ENCODE measurements around the gene CELF2. TPM values are rescaled to one million over a fixed set of nuclear protein-coding genes. Genes with fewer than 3 reads are reported as not detected.

The CELF2 gene
- total RNA-seq, 2 donors from 2014 or later: 63.2 to 69.4 TPM

DNA sequence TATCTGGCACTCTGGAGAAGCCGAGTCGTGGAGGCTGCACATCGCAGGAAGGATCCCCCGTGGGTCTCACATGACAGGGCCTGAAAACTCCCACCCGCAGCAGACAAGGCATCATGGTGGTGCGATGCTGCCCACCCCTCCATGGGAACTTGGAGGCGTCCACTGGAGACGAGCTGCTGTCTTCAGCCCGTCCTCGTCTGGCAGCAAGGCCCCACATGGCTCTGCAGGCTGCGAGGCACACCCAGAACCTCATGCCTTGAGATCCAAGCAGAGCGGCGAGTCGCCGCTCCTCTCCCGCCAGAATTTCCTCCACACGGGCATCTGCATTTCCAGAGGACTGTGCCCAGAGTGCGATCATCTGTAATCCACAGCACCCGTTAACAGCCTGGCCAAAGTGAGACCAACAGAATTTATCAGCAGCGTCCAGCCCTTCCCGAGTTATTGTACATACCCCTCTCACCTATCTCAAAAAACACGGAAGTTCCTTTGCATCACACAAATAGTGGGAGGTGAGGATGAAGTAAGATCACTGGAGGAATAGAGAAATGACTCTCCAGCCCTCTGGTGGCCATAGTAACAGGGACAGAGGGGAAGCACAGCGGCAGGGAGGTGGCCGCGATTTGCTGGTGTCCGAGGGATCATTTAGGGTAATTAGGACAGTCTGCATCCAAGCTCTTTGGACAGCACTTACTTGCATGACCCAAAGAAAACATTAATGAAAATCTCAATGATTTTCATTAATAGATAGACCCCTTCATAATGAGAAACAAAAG is 301.3 kb downstream of the CELF2 start:
- TF ChIP-seq, protein P1, sequence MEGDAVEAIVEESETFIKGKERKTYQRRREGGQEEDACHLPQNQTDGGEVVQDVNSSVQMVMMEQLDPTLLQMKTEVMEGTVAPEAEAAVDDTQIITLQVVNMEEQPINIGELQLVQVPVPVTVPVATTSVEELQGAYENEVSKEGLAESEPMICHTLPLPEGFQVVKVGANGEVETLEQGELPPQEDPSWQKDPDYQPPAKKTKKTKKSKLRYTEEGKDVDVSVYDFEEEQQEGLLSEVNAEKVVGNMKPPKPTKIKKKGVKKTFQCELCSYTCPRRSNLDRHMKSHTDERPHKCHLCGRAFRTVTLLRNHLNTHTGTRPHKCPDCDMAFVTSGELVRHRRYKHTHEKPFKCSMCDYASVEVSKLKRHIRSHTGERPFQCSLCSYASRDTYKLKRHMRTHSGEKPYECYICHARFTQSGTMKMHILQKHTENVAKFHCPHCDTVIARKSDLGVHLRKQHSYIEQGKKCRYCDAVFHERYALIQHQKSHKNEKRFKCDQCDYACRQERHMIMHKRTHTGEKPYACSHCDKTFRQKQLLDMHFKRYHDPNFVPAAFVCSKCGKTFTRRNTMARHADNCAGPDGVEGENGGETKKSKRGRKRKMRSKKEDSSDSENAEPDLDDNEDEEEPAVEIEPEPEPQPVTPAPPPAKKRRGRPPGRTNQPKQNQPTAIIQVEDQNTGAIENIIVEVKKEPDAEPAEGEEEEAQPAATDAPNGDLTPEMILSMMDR (IDR thresholded peaks at IDR 0.05): no peak
- H3K36me3 ChIP-seq: peaks cover 72% of the 10 kb centered on the region
- no peaks in the 10 kb centered on the region for H3K4me1 ChIP-seq
- no peak for DNase-seq (ENCODE audit: low spot score)
- no peaks in the 10 kb centered on the region for H3K27me3 ChIP-seq
- no peak overlapping the region for H3K4me3 ChIP-seq
- no peak overlapping the region for H3K27ac ChIP-seq
- no peaks in the 10 kb centered on the region for H3K9me3 ChIP-seq

DNA sequence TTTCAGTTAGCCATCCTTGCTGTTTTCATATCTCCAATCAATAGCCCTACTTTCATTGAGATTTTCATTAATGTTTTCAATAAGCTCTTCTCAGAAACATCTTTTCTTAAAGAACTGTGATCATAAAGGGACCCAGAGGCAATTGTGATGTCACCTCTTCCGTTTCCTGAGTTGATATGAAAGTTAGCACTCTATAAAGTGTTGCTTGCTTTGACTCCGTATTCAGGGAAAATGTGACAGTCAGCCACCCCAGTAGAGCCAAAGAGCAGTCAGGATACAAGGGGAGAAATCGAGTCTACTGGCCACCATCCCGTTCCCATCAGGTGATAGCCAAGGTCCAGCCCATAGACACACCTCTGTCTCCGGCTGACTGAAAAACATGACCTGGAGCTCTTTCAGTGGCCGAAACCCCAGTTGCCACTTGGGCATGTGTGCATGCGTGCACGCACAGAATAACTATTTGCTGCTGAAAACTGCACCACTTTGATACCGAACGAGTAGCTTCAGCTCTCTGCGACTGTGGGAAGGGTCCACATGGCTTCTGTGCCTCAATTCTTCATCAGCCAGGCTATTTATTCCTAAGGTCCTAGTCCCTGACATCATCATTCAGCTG is 302.4 kb downstream of the CELF2 start:
- no peaks in the 10 kb centered on the region for H3K27me3 ChIP-seq
- H3K9me3 ChIP-seq: no peaks in the 10 kb centered on the region
- TF ChIP-seq, protein P1 (IDR thresholded peaks at IDR 0.05): no peak
- H3K27ac ChIP-seq: no peak overlapping the region
- no peak for DNase-seq (ENCODE audit: low spot score)
- H3K36me3 ChIP-seq: peaks cover 72% of the 10 kb centered on the region
- H3K4me1 ChIP-seq: no peaks in the 10 kb centered on the region
- no peak overlapping the region for H3K4me3 ChIP-seq

DNA sequence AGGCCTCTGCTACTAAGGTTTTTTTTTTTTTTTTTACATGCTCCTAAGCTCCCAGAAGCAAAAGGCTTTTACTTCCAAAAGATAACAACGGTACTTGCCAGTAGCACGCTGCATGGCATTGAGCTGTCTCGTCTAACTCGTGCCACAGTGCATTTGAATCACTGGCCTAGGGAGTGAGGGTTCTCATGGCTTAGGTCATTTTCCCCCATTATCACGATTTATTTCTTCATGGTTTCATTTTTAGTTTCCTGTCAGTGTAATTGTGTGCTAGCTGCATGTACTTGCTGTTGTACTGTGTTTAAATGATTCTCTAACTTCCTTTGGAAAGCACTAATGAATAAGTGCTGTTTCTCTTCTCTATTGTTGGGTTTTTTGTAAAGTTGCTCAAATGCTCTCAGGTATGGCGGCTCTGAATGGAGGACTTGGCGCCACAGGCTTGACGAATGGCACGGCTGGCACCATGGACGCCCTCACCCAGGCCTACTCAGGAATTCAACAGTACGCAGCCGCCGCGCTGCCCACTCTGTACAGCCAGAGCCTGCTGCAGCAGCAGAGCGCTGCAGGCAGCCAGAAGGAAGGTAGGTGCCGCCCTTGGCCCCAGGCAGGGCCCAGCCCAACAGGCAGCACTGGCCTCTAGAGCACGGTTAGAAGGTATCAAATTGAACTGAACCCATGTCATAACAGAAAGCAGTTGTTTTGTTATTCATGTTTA is 303.3 kb downstream of the CELF2 start:
- Histone ChIP-seq H3K27me3 (no peaks in the 10 kb centered on the region), H3K27ac (no peak overlapping the region), H3K9me3 (no peaks in the 10 kb centered on the region), H3K4me1 (no peaks in the 10 kb centered on the region), H3K36me3 (peaks cover 67% of the 10 kb centered on the region), H3K4me3 (no peak overlapping the region)
- TF ChIP-seq, protein P1 (IDR thresholded peaks at IDR 0.05): no peak
- DNase-seq (ENCODE audit: low spot score): no peak

DNA sequence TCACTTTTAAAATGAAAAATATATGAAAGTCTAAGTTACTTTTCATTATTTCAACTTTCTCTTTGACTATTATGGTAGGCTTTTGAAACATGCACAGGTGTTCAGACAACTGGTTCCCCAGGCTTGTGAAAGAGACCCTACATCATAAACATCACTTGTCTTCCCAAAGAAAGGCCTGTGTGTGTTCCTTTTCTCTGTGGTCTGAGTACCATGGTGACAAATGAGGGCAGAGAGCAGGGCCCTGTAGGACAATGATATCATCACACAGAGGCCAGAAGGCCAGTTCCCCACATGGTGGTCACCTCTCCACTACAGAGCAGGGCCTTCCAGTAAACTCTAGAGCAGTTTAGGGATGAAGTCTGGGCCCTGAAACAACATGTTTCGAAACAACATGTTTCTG is 305.0 kb downstream of the CELF2 start:
- H3K27ac ChIP-seq: no peak overlapping the region
- H3K27me3 ChIP-seq: no peaks in the 10 kb centered on the region
- TF ChIP-seq, protein P1 (IDR thresholded peaks at IDR 0.05): no peak
- no peak for DNase-seq (ENCODE audit: low spot score)
- H3K4me3 ChIP-seq: no peak overlapping the region
- no peaks in the 10 kb centered on the region for H3K4me1 ChIP-seq
- peaks cover 60% of the 10 kb centered on the region for H3K36me3 ChIP-seq
- H3K9me3 ChIP-seq: no peaks in the 10 kb centered on the region

DNA sequence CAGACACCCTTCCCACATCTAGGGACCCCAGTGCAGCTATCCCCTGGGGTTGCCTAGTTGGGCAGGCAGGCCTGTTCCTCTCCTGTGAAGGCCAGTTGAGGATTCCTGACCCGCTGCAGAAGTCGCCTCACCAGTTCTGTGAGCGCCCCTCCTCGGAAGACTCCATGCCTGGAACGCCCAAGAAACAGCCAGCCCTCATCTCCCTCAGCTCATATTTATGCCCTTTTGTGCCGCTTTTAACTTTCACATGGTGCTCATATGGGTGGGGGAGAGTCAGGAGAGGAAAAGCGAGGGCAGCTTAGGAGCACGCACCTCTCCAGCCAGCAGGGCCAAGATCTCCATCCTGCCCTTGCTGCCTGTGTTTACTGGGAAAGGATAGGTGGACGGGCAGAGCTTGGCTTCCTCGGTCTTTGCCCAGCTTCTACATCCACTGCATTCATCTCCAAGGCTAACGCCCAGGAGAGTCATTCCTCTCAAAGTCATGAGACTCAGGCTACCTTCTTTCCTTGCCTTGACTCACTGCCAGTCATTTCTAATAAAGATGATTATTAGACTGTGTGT is 307.2 kb downstream of the CELF2 start:
- Histone ChIP-seq H3K4me3 (no peak overlapping the region), H3K4me1 (peaks cover 0 to 18% of the 10 kb centered on the region in 2 donors), H3K27ac (no peak overlapping the region), H3K27me3 (no peaks in the 10 kb centered on the region), H3K36me3 (peaks cover 39% of the 10 kb centered on the region), H3K9me3 (no peaks in the 10 kb centered on the region)
- DNase-seq (ENCODE audit: low spot score): no peak
- TF ChIP-seq, protein P1 (IDR thresholded peaks at IDR 0.05): no peak
